A673 (cell line): Measurements from ENCODE around the gene ALKBH2.

Experiments used
- CTCF ChIP-seq: fragments of 300-800, 200-600 bp; sonication (generic); conservative IDR thresholded peaks from 2 replicates; pipeline ENCODE4 v1.5.1; 2017; ENCODE audit warnings: low read depth, mild to moderate bottlenecking, antibody characterized with exemption, low read length, moderate library complexity, mixed read lengths
- EZH2 ChIP-seq: fragments of 200-600 bp; sonication (generic); IDR thresholded peaks from 2 replicates; pipeline ENCODE4 v1.6.1; 2017; ENCODE audit warnings: borderline replicate concordance, low read depth, mild to moderate bottlenecking, mixed read lengths, antibody characterized with exemption, low read length; ENCODE audit not compliant: poor library complexity, severe bottlenecking

- TF ChIP-seq CTCF (no peak), EZH2 (no peak)
Observed at GRCh38 chr12:109052097-109052413, 41.2 kb downstream of the ALKBH2 start.
